NCI-H446 treated with DMSO at 0.1 percent for 48 hours (cell line): ENCODE measurements around the gene LTA.
"Not testable (repeated sequence)": the region's sequence is repeated elsewhere in the genome, so short reads cannot be mapped to it uniquely, and the experiment has no call there.

Experiments used
- DNase-seq: peaks from one replicate; lab custom pipeline; 2025; lab: John Stamatoyannopoulos, UW

LTA gene

DNA sequence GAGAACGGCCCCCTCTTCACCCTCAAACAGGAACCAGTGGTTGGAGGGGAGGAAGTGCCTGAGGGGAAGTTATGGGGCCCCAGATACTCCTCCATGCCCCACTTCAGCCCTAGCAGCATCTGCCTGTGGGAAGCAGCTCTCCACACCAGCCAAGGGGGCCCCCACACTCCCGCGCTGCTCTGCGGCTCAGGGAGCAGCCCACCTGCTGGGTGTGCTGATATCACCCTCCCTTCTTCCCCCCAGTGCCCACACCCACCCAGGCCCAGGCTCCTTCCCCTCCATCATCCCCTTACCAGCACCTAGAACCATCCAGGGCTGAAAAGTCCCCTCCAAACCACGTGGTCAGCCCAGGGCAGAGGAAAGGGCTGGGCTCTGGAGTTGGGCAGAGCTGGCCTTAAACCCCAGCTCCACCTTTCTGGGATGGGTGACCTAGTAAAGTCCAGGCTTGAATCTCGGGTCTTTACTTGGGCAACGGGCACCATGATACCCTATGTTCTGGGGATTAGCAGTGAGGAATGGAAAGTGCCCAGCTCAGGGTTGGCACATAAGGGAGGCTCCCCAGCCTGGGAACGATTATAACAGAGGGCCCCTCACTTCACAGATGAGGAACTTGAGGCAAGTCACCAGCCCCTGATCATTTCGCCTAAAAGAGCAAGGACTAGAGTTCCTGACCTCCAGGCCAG lies 14.7 kb downstream of the LTA start:
- no peak for DNase-seq

DNA sequence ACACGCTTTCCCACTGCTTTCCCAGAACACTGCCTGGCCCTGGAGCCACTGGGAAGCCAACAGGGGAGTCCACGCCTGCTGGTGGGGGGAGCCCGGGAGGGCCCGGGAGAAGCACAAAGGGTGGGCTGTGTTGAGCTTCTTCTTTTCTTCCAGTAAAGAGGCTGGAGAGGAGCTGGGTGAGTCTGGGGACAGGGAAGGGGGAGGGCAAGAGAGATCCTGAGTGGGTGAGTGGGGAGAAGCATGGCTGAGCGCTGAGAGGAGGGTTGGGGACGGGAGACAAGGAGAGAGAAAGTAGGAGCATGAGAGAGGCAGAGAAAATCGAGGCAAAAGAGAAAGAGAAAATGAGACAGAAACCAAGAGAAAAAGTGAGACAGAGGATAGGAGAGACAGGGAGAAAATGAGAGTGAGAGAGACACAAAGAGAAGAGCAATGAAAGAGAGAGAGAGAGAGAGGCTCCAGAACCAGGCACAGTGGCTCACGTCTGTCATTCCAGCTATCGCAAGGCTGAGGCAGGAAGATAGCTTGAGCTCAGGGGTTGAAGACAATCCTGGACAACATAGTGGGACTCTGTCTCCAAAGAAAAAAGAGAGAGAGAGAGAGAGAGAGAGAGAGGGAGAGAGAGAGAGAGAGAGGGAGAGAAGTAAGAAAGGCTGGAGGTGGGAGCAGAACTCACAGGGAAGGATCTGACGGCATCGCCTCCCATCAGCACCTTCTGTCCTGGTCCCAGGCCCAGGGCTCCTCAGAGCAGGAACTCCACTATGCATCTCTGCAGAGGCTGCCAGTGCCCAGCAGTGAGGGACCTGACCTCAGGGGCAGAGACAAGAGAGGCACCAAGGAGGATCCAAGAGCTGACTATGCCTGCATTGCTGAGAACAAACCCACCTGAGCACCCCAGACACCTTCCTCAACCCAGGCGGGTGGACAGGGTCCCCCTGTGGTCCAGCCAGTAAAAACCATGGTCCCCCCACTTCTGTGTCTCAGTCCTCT lies 16.0 kb downstream of the LTA start:
- no peak for DNase-seq

DNA sequence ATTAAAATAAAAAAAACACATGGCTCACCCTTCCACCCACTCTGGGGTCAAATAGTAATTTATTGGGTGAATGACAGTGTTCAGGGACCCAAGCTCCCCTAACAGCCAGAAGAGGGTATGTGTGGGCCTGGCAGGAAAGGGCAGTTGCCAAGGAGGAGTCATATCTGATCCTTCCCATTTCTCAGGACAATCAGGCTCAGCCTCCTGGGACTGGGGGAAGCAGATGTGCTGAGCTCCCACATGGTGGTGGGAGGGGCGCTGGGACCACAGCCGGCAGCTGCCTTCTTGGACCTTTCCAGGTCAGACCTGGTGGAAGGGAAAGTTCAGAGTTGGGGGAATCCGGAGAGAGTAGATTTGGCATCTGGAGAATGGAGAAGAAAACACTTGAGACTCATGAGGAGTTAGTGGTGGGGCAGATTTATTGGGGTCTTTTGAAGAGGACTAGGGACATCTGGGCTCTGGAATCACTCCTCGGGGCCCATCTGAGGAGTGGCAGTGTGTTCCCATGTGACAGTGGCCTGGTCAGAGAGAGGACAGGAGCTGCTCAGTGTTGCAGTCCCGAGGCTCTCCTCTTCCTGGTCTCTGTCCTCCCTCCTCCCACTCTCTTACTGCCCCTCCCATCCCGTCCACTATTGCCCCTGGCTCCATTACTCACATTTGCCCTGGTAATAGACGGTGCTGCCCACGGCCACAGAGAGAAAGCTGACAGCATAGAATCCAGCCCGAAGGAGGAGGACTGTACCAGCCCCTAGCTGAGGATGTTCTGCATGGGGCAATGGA lies 17.0 kb downstream of the LTA start:
- DNase-seq, result no peak

DNA sequence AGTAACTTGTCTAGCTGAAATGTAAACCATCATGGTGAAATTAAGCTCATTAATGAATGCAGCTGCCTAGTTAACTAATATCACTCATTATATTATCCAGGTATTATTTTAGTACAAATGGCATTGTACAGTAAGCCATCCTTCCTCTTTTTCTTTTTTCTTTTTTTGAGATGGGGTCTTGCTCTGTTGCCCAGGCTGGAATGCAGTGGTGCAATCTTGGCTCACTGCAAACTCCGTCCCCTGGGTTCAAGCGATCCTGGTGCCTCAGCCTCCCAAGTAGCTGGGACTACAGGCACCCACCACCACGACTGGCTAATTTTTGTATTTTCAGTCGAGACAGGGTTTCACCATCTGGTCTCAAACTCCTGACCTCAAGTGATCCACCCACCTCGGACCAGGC lies 18.6 kb downstream of the LTA start:
- not testable (repeated sequence) for DNase-seq

DNA sequence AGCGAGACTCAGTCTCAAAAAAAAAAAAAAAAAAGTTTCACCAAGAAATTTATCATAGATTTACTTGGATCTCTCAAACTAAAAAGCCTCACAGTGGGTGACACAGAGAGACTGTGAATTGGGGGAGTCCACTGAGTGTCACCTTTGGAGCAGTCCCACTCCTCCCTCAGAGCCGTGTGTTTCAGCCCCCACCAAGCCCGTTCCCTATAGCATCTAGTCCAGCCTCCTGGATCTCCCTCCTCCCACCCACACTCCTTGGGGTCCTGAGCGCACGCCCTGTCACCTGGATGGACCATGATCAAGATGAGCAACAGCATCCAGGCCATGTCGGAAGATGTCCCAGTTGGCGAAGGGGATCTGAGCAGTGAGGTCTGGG lies 20.3 kb downstream of the LTA start:
- DNase-seq, result no peak

DNA sequence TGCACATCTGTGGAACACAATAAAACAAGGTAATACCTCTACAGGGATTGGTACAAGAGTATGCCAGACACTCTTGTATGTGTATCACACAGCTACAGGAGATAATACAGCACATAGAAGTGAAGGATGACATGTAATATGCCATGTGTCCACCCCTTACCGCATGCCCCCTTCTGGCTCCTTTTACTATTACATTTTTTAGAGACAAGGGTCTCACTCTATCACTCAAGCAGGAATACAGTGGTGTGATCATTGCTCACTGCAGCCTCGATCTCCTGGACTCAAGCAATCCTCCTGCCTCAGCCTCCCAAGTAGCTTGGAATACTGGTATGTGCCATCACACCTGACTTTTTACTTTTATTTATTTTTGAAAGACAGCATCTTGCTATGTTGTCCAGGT lies 24.9 kb downstream of the LTA start:
- no peak for DNase-seq

DNA sequence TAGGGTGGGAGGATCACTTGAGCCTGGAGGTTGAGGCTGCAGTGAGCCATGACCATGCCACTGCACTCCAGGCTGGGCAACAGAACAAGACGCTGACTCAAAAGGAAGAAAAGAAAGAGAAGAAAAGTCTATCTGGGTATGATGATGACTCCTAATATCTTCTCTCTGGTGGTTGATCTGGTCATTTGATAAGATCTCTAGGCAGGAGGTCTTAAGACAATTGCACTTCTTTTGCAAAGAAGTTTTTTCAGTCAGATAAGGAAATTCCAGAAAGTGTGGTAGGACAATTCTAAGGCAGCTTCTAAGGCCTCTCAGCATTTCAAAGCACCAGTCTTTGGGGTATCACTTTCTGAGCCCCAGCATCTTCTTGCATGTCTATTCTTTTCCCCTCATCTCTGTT lies 35.2 kb downstream of the LTA start:
- no peak for DNase-seq

DNA sequence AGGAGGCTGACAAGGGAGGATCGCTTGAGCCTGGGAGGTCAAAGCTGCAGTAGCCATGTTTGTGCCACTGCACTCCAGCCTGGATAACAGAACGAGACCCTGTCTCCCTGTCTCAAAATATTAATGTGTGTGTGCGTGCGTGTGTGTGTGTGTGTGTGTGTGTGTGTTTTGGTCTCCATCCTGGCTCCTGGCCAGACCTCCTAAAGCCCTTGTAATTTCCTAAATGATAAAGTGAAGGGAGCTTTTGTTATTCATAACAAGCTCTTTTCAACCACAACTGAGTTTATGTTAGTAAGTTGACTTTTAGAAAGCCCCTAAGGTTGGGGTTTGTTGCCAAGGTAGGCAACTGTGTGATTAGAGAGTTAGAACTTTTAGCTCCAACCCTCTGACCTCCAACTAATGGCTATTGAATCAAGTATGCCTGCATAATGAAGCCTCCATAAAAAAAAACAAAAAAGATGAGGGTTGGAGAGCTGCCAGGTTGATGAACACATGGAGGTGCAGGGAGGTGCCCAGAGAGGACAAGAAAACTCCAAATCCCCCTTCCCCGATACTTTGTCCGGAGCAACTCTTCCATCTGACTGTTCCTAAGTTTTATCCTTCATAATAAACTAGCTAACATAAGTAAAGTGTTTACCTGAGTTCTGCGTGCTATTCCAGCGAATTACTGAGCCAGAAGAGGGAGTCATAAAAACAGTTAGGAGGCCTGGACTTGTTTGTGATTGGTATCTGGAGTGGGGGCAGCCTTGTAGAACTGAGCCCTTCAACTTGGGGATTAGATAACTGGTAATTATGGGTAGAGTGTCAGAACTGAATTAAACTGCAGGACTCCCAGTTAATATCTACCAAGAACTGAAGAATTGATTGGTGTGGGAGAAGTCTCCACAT lies 37.7 kb downstream of the LTA start:
- DNase-seq, result no peak

DNA sequence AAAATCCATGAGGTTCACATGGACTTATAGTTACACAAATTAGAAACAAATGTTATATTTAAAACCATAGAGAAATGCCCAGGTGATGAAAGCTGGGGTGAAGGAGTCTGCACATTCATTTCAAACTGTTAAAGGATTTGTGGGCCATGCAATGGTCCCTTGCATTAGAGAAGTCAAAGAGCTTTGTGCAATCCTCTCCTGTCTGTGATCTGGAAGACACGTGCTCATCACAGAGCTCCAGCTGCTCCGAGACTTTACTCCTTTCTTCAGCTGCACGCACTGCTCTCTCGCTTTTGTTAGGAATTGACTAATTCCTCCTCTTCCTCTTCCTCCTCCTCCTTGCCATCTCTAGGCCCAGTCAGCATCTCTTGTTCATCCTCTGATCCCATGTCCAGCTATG lies 38.9 kb downstream of the LTA start:
- no peak for DNase-seq

DNA sequence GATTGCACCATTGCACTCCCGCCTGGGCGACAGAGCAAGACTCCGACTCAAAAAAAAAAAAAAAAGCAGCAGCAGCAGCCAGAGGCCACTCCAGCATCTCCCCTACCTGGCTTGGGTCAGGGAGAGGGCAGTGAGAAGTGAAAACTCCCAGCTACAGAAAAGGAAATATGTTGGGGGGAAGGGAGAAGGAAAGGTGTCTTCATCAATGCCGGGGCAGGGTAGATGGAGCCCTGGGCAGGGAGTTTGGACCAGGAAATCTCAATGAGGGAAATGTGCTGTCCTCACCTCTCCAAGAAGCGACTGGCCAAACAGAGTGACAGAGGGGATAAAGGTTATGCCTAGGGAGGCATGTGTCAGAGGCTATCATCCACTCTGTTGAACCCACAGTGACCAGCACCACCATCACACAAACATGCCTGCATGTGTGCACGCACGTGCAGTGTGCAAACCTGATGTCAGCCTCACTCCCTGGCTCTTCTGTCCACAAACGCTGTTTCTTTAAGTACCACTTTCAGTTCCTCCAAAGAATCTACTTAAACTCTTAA lies 42.1 kb downstream of the LTA start:
- no peak for DNase-seq

DNA sequence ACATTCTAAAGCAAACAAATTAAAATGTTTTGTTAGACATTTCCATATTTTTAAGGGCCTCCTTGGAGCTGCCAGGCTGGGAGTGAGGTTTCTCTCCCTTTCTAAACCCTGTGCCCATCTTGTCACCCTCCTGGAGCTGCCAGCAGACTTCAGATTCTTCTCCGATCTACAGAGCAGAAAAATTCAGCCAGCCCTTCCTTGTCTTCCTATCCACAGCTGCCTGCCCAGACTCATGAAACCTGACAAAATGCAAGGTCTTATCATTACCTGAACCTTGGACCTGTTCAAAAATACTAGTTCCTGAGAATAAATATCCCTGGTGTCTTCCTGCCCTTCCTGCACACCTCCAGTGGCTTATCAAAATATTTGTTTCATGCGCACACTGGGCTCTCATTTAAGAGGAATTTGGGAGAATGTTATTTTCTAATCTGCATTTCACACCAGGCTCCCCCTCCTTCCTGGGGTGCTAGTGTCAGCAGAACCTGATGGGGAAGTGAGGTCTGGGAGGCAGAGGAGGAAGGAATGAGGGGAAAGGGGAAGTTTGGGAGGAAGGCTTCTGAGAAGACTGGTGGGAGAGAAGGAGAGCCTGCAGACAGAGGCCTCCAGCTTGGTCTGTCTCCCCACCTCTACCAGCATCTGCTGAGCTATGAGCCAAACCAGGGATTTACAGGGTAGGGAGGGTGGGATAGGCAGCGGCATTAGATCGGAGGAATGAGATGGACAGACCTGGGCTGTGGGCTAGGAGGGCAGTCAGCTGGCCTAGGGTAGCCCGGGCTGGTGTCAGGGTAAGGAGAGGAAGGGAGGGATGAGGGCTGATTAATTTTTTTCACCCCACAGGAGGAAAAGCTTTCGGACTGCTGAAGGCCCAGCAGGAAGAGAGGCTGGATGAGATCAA lies 42.8 kb downstream of the LTA start, which contains the start of gene AIF1:
Gene AIF1 (plus strand): TSS at position 551 of the 895 bp plus-strand sequence. CDS start 96 bp downstream, at position 647.
- no peak for DNase-seq

DNA sequence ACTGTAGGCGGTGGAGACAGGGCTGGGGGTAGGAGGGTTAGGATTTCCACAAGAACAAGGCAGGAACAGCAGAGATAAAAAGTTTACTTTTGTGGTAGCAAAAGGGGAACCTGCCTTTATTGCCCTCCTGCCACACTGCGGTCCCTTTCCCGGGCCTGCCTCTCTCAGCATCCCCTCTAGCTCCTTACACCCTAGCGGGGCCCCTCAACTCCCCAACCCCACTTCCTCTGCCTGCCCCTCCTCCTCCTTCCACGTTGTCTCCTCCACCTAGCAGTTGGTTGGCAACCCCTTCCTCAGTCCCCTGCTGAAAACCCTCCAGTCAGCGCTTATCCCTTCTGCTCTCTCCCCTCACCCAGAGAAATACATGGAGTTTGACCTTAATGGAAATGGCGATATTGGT lies 43.7 kb downstream of the LTA start:
- no peak for DNase-seq

DNA sequence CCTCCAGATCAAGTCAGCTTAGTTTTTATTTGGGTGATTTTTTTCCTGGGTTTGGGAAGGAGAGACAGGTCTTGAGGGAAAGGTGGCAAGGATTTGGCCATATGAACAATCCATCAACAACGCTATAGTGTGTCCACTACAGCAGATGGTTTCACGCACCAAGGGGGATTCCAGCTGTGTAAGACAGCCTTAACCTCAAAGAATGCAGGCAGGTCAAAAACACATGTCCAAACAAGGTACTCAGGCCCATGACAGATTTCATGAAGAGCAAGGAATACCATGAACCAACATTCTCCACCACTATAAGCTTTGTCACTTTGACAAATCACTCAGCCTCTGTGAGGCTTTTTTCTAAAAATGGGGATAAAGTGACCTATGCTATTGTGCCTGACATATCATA lies 44.9 kb downstream of the LTA start:
- no peak for DNase-seq

DNA sequence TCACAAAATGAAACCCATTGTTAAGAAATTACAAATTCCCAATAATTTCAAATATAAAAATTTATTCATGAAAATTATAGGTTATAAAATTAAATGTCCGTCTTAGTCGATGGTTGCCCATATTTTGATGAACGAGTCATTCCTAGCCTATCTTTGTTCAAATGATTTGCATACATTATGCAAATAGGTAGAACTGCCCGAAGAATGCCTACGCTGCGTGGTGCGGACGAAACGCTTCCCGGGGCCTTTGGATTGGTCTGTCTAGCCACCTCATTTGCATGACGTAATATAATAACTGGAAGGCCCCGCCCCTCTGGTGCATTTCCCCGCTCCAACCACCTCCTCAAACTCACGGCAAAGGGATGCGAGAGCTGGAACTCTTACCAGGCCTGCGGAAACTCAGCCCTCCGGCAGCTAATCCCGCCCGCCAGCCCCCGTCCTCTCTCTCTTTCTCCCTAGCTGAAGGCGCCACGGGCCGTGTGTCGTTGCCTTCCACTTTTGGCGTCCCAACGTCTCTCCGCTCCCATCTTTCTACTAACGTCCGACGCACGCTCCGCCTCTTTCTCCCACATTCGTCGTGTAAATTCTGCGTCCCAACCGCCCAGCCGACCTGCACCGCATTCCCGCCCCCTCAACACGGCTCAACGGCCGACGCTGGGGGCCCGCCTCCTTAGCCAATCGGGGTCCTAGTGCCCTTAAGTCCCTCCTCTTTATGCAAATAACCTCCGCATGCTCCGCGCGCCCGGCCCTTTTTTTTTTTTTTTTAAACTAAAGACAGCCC lies 47.9 kb downstream of the LTA start:
- peak; percentile 99 for DNase-seq

DNA sequence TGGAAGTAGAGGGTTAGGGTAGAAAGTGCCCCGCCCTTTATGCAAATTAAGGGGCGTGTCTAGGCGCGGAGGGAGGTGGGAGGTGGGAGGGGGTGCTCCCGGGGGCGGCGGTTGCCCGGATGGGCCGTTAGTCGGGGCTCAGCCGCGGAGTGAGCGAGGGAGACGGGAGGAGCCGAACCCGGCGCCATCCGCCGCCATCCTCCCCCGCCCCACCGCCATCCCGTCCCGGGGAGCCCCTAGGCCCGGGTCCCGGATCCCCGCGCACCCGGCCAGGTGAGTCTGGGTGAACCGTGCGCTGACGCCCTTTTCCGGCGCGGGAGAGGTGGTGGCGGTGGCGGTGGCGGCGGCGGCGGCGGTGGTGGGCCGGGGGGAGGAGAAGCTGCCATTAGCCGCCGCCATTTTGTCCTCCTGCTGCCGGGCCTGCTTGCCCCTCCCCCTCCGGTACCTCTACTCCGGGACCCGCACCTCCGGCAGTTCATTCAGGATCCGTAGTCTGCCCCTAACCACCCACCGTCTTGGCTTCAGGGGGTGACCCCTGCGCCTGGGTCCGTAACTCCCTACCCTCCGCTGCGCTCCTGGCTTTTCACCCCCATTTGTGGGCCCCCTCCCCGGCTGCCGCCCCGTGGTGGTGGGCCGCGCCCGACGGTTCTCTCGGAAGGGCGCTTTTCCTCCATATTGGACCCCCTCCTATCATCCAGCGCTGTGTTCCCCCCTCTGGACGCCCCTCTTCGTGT lies 48.7 kb downstream of the LTA start, which contains the start of gene PRRC2A:
Gene PRRC2A (plus strand): TSS at position 130 of the 734 bp plus-strand sequence. CDS start 2,075 bp downstream, outside the sequence.
- peak; percentile 71 for DNase-seq

DNA sequence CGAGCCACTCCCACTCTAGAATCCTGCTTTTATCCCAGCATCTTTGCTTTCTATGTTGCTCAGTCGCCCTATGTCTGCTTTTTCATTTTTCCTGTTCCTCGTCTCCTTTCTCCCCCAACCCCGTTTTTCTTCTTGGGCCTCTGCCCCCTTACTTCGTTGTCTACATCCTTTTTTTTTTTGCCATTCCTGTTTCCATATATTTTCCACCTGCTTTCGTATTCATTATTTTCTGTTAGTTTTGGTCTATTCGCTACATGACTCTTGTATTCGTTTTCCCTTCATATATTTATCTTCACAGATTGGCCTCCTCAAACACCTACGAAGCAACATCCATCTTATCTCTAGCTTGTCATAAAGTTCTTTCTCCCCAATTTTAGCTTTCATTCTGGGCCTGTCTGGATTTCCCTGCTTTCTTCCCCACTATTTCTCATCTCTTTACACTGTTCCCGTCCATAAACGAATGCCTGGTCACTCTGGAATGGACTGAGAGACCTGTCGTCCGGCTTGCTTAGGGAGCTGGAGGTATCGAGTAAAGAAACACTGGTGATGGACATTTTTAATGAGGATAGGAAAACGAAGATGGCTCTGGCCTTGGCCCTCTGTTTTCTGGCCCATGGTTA lies 49.3 kb downstream of the LTA start:
- DNase-seq, result no peak

DNA sequence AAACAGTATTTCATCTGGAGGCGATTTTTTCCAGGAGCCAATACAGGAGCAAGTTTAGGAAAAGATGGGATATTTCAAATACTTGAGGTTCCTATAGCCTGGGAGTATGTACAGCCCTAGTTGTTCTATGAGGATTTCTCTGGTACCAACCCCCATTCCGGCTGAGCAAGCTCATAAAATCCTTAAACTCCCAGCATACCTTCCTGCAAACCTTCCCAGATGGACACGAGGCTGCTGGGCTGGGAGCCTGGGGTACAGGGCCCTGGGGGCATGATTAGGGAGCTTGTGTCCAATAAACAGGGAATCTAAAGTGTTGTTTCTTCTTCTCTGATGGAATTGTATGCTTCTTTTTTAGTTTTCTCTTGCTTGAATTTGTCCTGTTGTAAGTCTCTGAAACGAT lies 49.9 kb downstream of the LTA start:
- DNase-seq, result no peak

DNA sequence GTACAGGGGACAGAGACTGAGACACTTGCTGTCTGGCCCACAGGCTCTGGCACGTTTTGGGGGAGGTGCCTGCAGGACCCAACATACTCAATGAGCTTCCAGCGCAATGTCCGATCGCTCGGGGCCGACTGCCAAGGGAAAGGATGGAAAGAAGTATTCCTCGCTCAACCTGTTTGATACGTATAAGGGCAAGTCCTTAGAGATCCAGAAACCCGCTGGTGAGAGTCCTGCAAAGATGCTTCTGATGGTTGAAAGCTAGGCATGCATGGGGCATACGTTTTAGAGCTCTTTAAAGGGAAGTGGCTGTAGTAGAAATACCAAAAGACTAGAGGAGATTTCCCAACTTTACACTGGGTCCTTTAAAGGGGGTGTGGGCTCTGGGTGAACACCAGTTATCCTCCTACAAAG lies 50.6 kb downstream of the LTA start:
- no peak for DNase-seq
